Right lobe of liver (tissue), 4 donors: ENCODE measurements around the gene PASK.

Experiments
- CTCF ChIP-seq, 4 donors: fragments of 200-600 bp in 3 of 4; fragments of 450-650 bp in 1 of 4; IDR thresholded peaks; one replicate each; pipeline versions ENCODE4 v1.5.1 to v1.8.0; 2016 to 2022; ENCODE audit warnings: antibody characterized with exemption in 4 of 4, mild to moderate bottlenecking in 2 of 4
- POLR2A ChIP-seq: fragments of 450-650 bp; IDR thresholded peaks from one replicate; pipeline ENCODE4 v1.6.1; 2017; ENCODE audit warnings: antibody characterized with exemption, mild to moderate bottlenecking
- donor health status: DM: no; HTN: no; CAD: no.
- donor health status: DM: no; HTN: no; CAD: no.
- donor health status: DM: no; HTN: yes; CAD: no.

- TF ChIP-seq CTCF (IDR thresholded peaks at IDR 0.05), result no peak
- TF ChIP-seq POLR2A, result no peak
Observed at GRCh38 chr2:241131531-241131930, 17.7 kb downstream of the PASK start.
